PC-3 (cell line): ENCODE results near the gene TMEM232. TPM values are rescaled to one million over a fixed set of nuclear protein-coding genes. Genes with fewer than 3 reads are reported as not detected.

ENCODE experiments used
- ATAC-seq: fragments of 200-7000 bp; cut with Tn5 transposase; 2 replicates; pipeline ENCODE4 v1.9.1; 2020; ENCODE audit warnings: mild to moderate bottlenecking, moderate library complexity
- BruUV-seq: library from RNA; stranded (reverse); fragments of 400-500 nt; replicated peaks from 2 replicates; lab custom pipeline; 2021; lab: Mats Ljungman, UMichigan
- CTCF ChIA-PET: fragments of 300-600 bp; sonication (Branson Sonifier 250); formaldehyde crosslinking; loops from one replicate; lab custom pipeline; 2022; ENCODE audit warnings: antibody characterized with exemption; lab: Charles Lee
- POLR2A ChIA-PET: fragments of 300-600 bp; sonication (Branson Sonifier 250); formaldehyde crosslinking; loops from one replicate; lab custom pipeline; 2022; ENCODE audit warnings: antibody characterized with exemption; ENCODE audit not compliant: unreplicated experiment; lab: Charles Lee
- DNase-seq: peaks from one replicate; pipeline ENCODE4 v3.0.0-alpha.2; 2015
- H2AFZ ChIP-seq: fragments of 300-600 bp; sonication (generic); 2 replicates; pipeline ENCODE4 v1.6.0; 2016; ENCODE audit warnings: antibody characterized with exemption, low read length
- H3F3A ChIP-seq: fragments of 300-600 bp; sonication (generic); one replicate; pipeline ENCODE4 v1.6.0; 2017; ENCODE audit warnings: antibody characterized with exemption, low read length, control low read depth, mild to moderate bottlenecking; ENCODE audit not compliant: unreplicated experiment
- H3K27ac ChIP-seq: fragments of 300-600 bp; sonication (generic); 2 replicates; pipeline ENCODE4 v1.5.1; 2016; ENCODE audit warnings: mild to moderate bottlenecking, low read length
- H3K27me3 ChIP-seq: fragments of 300-600 bp; sonication (generic); 2 replicates; pipeline ENCODE4 v1.6.1; 2016; ENCODE audit warnings: low read length, mixed read lengths
- H3K36me3 ChIP-seq: fragments of 300-600 bp; sonication (generic); 2 replicates; pipeline ENCODE4 v1.6.1; 2016; ENCODE audit warnings: low read depth, mixed run types, low read length, mixed read lengths
- H3K4me1 ChIP-seq: fragments of 300-600 bp; sonication (generic); 2 replicates; pipeline ENCODE4 v1.5.1; 2016; ENCODE audit warnings: low read length; ENCODE audit not compliant: insufficient read depth
- H3K4me2 ChIP-seq: fragments of 300-600 bp; sonication (generic); 2 replicates; pipeline ENCODE4 v1.6.0; 2016; ENCODE audit warnings: low read length
- H3K4me3 ChIP-seq: fragments of 300-600 bp; sonication (generic); 2 replicates; pipeline ENCODE4 v1.5.1; 2016; ENCODE audit warnings: mild to moderate bottlenecking, low read length, mixed read lengths
- H3K79me2 ChIP-seq: fragments of 300-600 bp; sonication (generic); 2 replicates; pipeline ENCODE4 v1.6.1; 2017; ENCODE audit warnings: low read length, mixed read lengths
- H3K9ac ChIP-seq: fragments of 300-600 bp; sonication (generic); 2 replicates; pipeline ENCODE4 v1.6.0; 2016; ENCODE audit warnings: mild to moderate bottlenecking, low read length
- H3K9me2 ChIP-seq: fragments of 300-600 bp; sonication (generic); replicated peaks from 2 replicates; pipeline ENCODE4 v1.6.1; 2016; ENCODE audit warnings: mixed run types, low read length, mixed read lengths
- H3K9me3 ChIP-seq: fragments of 300-600 bp; sonication (generic); 2 replicates; pipeline ENCODE4 v1.6.1; 2016; ENCODE audit warnings: low read length, mixed read lengths
- H4K20me1 ChIP-seq: fragments of 300-600 bp; sonication (generic); 2 replicates; pipeline ENCODE4 v1.6.1; 2016; ENCODE audit warnings: low read length, mixed read lengths
- EZH2 ChIP-seq: fragments of 300-600 bp; sonication (generic); IDR thresholded peaks from one replicate; pipeline ENCODE4 v1.6.1; 2017; ENCODE audit warnings: antibody characterized with exemption, mild to moderate bottlenecking, low read length; ENCODE audit not compliant: unreplicated experiment
- EZH2phosphoT487 ChIP-seq: fragments of 300-600 bp; sonication (generic); IDR thresholded peaks from 2 replicates; pipeline ENCODE4 v1.6.1; 2018; ENCODE audit warnings: mild to moderate bottlenecking, antibody characterized with exemption, low read length, borderline replicate concordance
- intact Hi-C: fragments of 100-400 bp; cut with micrococcal nuclease; formaldehyde crosslinking; loops from 2 replicates; pipeline ENCODE4 v1.9.0; 2023
- total RNA-seq: library from RNA; depleted of rRNA; stranded (reverse); fragments of >200 nt; gene quantifications from 2 replicates; pipeline ENCODE4 v1.2.3, GENCODE V29; 2014
- TF ChIP-seq, protein P1 (sequence below): fragments of 300-600 bp; sonication (generic); conservative IDR thresholded peaks from 2 replicates; pipeline ENCODE4 v1.5.1; 2017; ENCODE audit warnings: antibody characterized with exemption, low read depth, mild to moderate bottlenecking, low read length

The TMEM232 gene
- total RNA-seq, 1 experiment from 2014 or later: 1.4 TPM

DNA sequence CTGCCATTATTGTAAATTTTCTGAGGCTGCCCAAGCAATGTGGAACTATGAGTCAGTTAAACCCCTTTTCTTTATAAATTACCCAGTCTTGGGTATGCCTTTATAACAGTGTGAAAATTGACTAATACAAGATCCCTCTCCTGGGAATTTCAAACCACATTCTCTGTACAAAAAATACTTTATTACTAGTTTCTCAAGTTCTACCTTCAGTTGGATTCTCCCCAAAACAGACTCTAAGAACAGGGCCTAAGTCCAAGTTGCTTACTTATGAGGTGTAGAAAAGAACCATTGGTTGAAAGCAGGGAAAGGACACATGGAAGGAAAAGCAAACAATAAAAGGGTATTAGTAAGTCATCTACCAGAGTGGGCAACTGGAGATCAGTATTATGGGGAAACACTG, 343.2 kb downstream of the TMEM232 start:
- Histone ChIP-seq H3K27me3 (no peaks in the 10 kb centered on the region), H3K9me2 (no peaks in the 10 kb centered on the region), H3K79me2 (no peaks in the 10 kb centered on the region), H3K36me3 (no peaks in the 10 kb centered on the region), H3K9me3 (no peaks in the 10 kb centered on the region), H3K9ac (no peak overlapping the region), H4K20me1 (no peaks in the 10 kb centered on the region), H3K4me1 (no peaks in the 10 kb centered on the region), H3K4me3 (no peak overlapping the region), H3K27ac (no peak overlapping the region), H2AFZ (no peak overlapping the region), H3K4me2 (no peak overlapping the region), H3F3A (no peaks in the 10 kb centered on the region)
- POLR2A ChIA-PET: no interaction called here
- CTCF ChIA-PET: no interaction called here
- BruUV-seq: no TSS peak
- ATAC-seq (no peak), DNase-seq (no peak)
- intact Hi-C loops: no loop called here
- TF ChIP-seq, protein P1, sequence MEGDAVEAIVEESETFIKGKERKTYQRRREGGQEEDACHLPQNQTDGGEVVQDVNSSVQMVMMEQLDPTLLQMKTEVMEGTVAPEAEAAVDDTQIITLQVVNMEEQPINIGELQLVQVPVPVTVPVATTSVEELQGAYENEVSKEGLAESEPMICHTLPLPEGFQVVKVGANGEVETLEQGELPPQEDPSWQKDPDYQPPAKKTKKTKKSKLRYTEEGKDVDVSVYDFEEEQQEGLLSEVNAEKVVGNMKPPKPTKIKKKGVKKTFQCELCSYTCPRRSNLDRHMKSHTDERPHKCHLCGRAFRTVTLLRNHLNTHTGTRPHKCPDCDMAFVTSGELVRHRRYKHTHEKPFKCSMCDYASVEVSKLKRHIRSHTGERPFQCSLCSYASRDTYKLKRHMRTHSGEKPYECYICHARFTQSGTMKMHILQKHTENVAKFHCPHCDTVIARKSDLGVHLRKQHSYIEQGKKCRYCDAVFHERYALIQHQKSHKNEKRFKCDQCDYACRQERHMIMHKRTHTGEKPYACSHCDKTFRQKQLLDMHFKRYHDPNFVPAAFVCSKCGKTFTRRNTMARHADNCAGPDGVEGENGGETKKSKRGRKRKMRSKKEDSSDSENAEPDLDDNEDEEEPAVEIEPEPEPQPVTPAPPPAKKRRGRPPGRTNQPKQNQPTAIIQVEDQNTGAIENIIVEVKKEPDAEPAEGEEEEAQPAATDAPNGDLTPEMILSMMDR: no peak
- no peak for TF ChIP-seq EZH2phosphoT487
- no peak for TF ChIP-seq EZH2

DNA sequence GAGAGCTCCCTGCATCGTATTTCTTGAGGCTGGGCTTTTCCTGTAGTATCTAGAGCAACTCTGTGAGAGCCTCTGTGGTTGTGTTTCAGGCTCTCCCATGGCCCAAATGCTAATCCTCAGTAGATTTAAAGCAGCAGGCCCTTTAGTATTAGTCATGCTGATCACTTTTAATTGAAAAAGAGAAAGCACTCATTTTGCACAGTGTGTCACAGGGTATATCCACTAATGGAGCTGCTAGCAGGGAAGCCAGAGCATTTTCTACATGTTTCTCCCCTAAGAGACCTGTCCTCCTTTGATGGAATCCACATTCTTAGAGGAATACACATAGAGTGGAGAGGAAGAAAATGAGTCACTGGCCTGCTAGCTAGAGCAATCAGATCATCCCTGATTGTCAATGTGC, 348.5 kb downstream of the TMEM232 start:
- POLR2A ChIA-PET: no interaction called here
- Histone ChIP-seq H3F3A (no peaks in the 10 kb centered on the region), H3K27me3 (no peaks in the 10 kb centered on the region), H3K4me3 (no peak overlapping the region), H3K79me2 (no peaks in the 10 kb centered on the region), H4K20me1 (no peaks in the 10 kb centered on the region), H2AFZ (no peak overlapping the region), H3K27ac (no peak overlapping the region), H3K9ac (no peak overlapping the region), H3K9me2 (no peaks in the 10 kb centered on the region), H3K36me3 (no peaks in the 10 kb centered on the region), H3K4me1 (no peaks in the 10 kb centered on the region), H3K9me3 (no peaks in the 10 kb centered on the region), H3K4me2 (no peak overlapping the region)
- intact Hi-C loops: no loop called here
- CTCF ChIA-PET: no interaction called here
- no TSS peak for BruUV-seq
- TF ChIP-seq, protein P1: no peak
- no peak for TF ChIP-seq EZH2
- TF ChIP-seq EZH2phosphoT487: no peak
- DNase-seq: peak; percentile 19
- no peak; the same call in 1 of the 2 replicates for ATAC-seq

DNA sequence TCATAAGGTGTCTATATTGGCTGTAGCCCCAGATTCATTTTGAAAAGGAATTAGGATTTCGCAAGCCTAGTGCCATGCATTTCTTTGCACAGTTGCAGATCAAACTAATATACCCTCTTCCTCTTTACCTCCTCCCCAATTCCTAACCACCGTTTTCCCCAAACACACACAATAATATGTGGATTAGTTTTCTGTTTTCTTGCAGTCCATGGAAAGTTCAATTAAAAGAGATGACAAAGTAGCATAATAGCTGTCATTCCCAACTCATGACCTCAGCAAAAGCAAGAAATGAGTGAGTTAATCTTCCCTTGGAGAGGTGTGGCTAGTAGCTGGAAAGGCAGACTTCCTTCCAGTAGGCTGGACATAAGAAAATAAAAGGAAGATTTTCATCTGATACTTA, 349.1 kb downstream of the TMEM232 start:
- H3K9me3 ChIP-seq: no peaks in the 10 kb centered on the region
- POLR2A ChIA-PET: no interaction called here
- H3F3A ChIP-seq: no peaks in the 10 kb centered on the region
- DNase-seq (no peak), ATAC-seq (no peak)
- H3K4me2 ChIP-seq: no peak overlapping the region
- CTCF ChIA-PET: no interaction called here
- no peak overlapping the region for H3K27ac ChIP-seq
- no peak overlapping the region for H3K4me3 ChIP-seq
- no peak overlapping the region for H2AFZ ChIP-seq
- H3K9ac ChIP-seq: no peak overlapping the region
- TF ChIP-seq, protein P1: no peak
- no peak for TF ChIP-seq EZH2phosphoT487
- no peak for TF ChIP-seq EZH2
- no peaks in the 10 kb centered on the region for H3K9me2 ChIP-seq
- H4K20me1 ChIP-seq: no peaks in the 10 kb centered on the region
- no peaks in the 10 kb centered on the region for H3K27me3 ChIP-seq
- no peaks in the 10 kb centered on the region for H3K79me2 ChIP-seq
- no TSS peak for BruUV-seq
- H3K4me1 ChIP-seq: no peaks in the 10 kb centered on the region
- intact Hi-C loops: no loop called here
- no peaks in the 10 kb centered on the region for H3K36me3 ChIP-seq
